ENCODE data around the gene RABGEF1.

GRCh38 chr7:66720561-66720960, 20.0 kb upstream of the RABGEF1 start:
- TF ChIP-seq PPARA (CRISPR knock-in tag; IDR thresholded peaks at IDR 0.05; ENCODE audit: borderline replicate concordance) (no peak), BACH2 (CRISPR knock-in tag; IDR thresholded peaks at IDR 0.05; ENCODE audit: borderline replicate concordance) (no peak), SNAI2 (CRISPR knock-in tag; IDR thresholded peaks at IDR 0.05) (no peak), TOX (CRISPR knock-in tag; IDR thresholded peaks at IDR 0.05; ENCODE audit: borderline replicate concordance) (no peak)
